Ectodermal cell (in vitro differentiated cells): Measurements from ENCODE around the gene MAP2K7.
"Not testable (repeated sequence)": the region's sequence is repeated elsewhere in the genome, so short reads cannot be mapped to it uniquely, and the experiment has no call there.

Experiments used
- H3K27ac ChIP-seq: 2 replicates; pipeline ENCODE4 v1.7.0; 2013; ENCODE audit warnings: mild to moderate bottlenecking, low read depth, low read length; ENCODE audit not compliant: insufficient read depth, poor library complexity, severe bottlenecking
- H3K27me3 ChIP-seq: 2 replicates; pipeline ENCODE4 v1.7.0; 2013; ENCODE audit warnings: mild to moderate bottlenecking, low read length; ENCODE audit not compliant: insufficient read depth, control insufficient read depth, poor library complexity, severe bottlenecking
- H3K36me3 ChIP-seq: one replicate; pipeline ENCODE4 v1.7.0; 2013; ENCODE audit warnings: low read length; ENCODE audit not compliant: control insufficient read depth, insufficient read depth
- H3K4me1 ChIP-seq: one replicate; pipeline ENCODE4 v1.7.0; 2013; ENCODE audit warnings: low read length; ENCODE audit not compliant: control insufficient read depth, insufficient read depth
- H3K4me3 ChIP-seq: 2 replicates; pipeline ENCODE4 v1.7.0; 2013; ENCODE audit warnings: low read depth, low read length, control low read depth; ENCODE audit not compliant: insufficient read depth
- H3K9me3 ChIP-seq: 2 replicates; pipeline ENCODE4 v1.7.0; 2013; ENCODE audit warnings: mild to moderate bottlenecking, low read length, moderate library complexity; ENCODE audit not compliant: control insufficient read depth
- WGBS, 2 experiments: methylation state at CpG; one replicate each; pipeline ENCODE4 v1.1.7; 2013; ENCODE audit warnings: missing lambda C conversion rate in 2 of 2; 5-methylcytosine and 5-hydroxymethylcytosine counted together

MAP2K7 gene

DNA sequence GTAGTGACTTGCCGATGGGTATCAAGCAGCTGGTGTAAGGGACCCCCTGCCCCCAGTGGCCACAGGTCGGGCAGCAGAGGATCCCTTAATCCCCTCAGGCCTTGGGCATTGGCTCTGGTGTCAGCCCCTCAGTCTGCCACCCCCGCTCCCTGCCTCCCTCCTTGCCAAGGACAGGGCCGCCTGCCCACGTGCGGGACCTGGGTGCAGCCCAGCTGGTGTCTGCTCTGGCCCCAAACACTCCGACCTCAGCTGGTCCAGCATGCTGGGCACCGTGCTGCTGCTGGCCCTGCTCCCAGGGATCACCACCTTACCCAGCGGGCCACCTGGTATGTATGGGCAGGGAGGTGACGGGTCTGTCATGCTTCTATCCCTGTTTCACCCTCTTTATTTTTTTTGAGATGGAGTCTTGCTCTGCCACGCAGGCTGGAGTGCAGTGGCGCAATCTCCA lies 10.9 kb downstream of the MAP2K7 start, which contains the start of gene TGFBR3L:
Gene TGFBR3L, plus strand, starts transcription at position 233 of the 448 bp plus-strand sequence.
- Histone ChIP-seq H3K4me1 (peaks cover 19% of the 10 kb centered on the region), H3K4me3 (no peak within 1 kb of the TSS), H3K9me3 (no peaks in the 10 kb centered on the region), H3K27me3 (peaks cover 57% of the 10 kb centered on the region), H3K27ac (no peak within 1 kb of the TSS), H3K36me3 (peaks cover 10% of the 10 kb centered on the region)
- 86% methylated on average over 12 of the region's 12 CpGs for WGBS, 2 experiments

DNA sequence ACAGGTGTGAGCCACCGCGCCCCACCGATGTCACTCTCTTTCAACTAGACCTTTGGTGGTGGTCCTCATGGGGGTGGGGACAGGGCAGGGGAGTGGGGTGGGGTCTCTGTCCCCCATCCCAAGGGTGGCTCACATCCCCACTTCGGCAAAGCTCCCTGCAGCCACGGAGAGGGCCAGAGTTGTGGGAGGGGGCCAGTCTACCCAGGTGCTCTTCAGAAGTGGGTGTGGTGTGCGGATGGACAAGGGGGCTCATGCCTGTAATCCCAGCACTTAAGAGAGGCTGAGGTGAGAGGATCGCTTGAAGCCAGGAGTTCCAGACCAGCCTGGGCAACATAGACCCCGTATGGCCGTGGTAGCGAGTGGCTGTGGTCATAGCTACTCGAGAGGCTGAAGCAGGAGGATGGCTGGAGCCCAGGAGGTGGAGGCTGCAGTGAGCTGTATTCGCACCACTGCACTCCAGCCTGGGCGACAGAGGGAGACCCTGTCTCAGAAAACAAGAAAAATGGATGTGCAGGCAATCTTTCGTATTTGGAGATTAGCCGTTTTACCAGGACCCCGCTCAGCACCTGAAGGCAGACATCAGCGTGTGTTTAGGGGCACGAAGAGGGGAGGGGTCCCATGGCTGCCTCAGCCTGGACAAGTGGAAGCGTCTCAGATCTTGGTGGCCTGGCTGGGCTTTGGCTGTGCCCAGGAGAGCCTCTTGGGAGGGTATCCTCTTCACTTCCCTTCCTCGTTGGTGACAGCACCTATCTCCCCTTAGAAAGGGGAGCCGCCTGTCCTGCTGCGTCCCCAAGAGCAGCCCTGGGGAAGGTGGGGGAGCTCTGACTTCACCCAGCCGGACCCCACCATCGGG lies 11.8 kb downstream of the MAP2K7 start:
- peaks cover 60% of the 10 kb centered on the region for H3K27me3 ChIP-seq
- no peaks in the 10 kb centered on the region for H3K9me3 ChIP-seq
- WGBS, 2 experiments: 68% methylated on average over 24 of the region's 24 CpGs
- H3K4me1 ChIP-seq: peaks cover 22% of the 10 kb centered on the region
- H3K36me3 ChIP-seq: peaks cover 5% of the 10 kb centered on the region
- no peak overlapping the region for H3K4me3 ChIP-seq
- H3K27ac ChIP-seq: no peak overlapping the region

DNA sequence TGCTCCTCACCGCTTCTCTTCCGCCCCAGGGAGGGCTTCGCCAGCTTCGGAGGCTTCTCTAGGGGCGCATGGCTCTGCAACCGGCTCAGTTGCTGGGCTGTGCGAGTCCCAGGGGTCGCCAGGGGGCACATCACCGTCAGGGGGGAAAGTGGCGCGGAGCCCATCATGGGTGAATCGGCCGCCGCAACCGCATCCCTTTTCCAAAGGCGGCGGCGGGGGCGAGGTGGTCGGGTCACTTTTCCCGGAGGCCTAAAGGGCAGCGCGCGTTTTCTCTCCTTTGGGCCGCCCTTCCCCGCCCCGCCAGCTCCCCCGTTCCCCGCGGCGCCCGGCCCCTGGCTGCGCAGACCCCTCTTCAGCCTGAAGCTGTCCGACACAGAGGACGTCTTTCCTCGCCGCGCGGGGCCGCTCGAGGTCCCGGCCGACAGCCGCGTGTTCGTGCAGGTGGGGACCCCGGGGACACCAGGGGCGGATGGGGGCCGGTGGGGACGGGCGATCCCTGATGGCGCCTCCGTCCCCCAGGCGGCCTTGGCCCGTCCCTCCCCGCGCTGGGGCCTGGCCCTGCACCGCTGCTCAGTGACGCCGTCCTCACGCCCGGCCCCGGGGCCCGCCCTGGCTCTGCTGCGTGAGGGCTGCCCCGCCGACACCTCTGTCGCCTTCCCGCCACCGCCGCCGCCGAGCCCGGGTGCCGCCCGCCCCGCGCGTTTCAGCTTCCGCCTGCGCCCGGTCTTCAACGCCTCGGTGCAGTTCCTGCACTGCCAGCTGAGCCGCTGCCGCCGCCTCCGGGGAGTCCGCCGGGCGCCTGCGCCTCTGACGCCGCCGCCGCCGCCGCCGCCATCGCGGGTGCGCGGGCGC lies 12.7 kb downstream of the MAP2K7 start:
- Histone ChIP-seq H3K4me1 (peaks cover 27% of the 10 kb centered on the region), H3K9me3 (no peaks in the 10 kb centered on the region), H3K4me3 (peak overlapping the region; percentile 36), H3K27me3 (peaks cover 60% of the 10 kb centered on the region), H3K36me3 (no peaks in the 10 kb centered on the region), H3K27ac (no peak overlapping the region)
- WGBS, 2 experiments: 1 to 2% methylated on average over 104 of the region's 104 CpGs

DNA sequence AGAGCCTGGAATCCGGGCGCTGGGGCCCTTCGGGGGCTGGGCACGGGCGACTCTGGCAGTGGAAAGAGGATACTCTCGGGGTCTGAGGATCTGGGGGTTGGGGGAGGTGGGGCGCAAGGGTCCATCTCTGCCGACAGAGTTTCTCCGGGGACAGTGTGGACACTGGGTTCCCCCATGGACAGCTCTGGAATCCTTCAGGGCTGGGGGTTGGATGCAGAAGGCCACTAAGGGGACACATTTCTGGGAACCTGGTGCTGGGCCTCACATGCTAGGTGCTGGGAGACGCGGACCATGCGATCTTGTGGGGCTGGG lies 13.2 kb downstream of the MAP2K7 start:
- Histone ChIP-seq H3K27me3 (peaks cover 60% of the 10 kb centered on the region), H3K36me3 (no peaks in the 10 kb centered on the region), H3K9me3 (no peaks in the 10 kb centered on the region), H3K4me1 (peaks cover 31% of the 10 kb centered on the region), H3K4me3 (peak overlapping the region; percentile 36), H3K27ac (no peak overlapping the region)
- WGBS, 2 experiments: 4 to 6% methylated on average over 12 of the region's 12 CpGs

DNA sequence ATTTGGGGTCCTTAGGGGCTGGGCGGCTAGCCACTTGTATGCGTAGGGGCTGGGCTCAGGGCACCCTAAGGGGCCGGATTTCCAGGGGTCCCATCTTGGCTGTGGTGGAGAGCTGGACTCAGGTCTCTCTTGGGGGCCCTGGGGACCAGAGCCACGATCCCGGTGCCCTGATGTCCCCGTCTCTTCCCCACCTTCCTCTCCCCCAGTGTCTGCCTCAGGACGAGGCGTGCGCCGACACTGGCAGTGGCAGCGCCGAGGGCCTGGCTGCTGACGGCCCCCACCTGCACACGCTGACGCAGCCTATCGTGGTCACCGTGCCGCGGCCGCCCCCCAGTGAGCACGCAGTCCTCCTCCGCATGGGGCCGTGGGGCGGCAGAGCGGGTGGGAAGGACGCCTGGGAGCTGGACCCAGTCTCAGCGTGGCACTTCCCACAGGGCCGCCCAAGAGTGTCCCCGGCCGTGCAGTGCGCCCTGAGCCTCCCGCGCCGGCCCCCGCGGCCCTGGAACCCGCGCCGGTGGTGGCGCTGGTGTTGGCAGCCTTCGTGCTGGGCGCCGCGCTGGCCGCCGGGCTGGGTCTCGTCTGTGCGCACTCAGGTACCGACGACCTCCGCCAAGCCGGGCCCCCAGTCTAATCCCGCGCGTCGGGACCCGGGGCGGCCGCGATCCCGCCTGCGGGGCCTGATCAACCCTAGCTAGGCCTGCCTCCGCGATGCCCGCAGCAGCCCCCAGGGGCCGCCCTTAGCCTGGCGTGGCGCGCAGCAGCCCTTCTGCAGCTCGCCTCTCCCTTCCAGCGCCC lies 13.8 kb downstream of the MAP2K7 start:
- 2 to 3% methylated on average over 71 of the region's 71 CpGs for WGBS, 2 experiments
- peaks cover 31% of the 10 kb centered on the region for H3K4me1 ChIP-seq
- peak overlapping the region; percentile 36 for H3K4me3 ChIP-seq
- peaks cover 60% of the 10 kb centered on the region for H3K27me3 ChIP-seq
- H3K36me3 ChIP-seq: peaks cover 3% of the 10 kb centered on the region
- H3K9me3 ChIP-seq: no peaks in the 10 kb centered on the region
- no peak overlapping the region for H3K27ac ChIP-seq

DNA sequence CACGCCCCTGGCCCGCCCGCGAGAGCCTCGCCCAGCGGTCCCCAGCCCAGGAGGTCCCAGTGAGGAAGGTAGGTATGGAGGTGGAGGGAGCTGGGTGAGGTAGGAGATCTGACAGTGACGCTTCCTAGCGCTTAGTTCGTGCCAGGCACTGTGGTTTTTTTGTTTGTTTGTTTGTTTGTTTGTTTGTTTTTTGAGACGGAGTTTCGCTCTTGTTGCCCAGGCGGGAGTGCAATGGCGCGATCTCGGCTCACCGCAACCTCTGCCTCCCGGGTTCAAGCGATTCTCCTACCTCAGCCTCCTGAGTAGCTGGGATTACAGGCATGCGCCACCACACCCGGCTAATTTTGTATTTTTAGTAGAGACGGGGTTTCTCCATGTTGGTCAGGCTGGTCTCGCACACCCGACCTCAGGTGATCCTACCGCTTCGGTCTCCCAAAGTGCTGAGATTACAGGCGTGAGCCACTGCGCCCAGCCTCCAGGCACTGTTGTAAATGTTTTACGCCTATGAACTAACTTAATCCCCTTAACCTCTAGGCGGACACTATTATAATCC lies 14.5 kb downstream of the MAP2K7 start:
- H3K9me3 ChIP-seq, H3K36me3 ChIP-seq, H3K27ac ChIP-seq: not testable (repeated sequence)
- Histone ChIP-seq H3K4me1 (peaks cover 31% of the 10 kb centered on the region), H3K27me3 (peaks cover 60% of the 10 kb centered on the region), H3K4me3 (peak overlapping the region; percentile 36)
- 43 to 45% methylated on average over 28 to 29 of the region's 29 CpGs for WGBS, 2 experiments

DNA sequence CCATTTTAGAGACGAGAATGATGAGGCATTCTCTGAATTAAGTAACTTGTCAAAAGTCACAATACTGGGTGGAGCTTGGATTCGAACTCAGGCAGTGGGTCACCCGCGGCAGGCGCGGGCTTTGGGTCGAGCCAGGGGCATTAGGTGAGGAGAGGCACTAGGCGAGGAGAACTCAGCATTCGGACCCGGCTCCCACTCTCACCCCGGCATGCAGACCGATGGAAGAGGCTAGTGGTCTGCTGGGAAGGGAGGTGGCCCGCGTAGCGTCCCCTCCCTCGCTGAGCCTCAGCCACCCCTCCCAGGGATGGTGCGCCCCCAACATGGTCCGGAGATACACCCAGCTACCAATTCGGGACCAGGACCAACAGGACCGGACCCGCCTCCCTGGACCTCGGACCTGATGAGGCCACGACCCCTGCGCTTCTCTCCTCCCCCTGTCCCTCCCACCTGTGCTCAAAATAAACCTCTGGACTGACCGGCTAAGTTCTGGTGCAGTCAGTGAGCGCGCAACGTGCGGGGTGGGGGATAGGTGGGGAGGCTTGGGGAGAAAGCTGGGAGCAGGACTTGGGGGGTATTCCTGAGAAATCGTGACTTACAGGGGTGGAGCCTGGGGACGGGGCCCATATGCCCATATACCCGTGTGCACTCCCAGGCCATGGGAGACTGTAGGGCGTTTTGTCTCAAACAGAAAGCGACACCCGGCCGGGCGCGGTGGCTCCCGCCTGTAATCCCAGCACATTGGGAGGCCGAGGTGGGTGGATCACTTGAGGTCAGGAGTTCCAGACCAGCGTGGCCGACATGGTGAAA lies 15.1 kb downstream of the MAP2K7 start:
- no peak overlapping the region for H3K4me3 ChIP-seq
- H3K27me3 ChIP-seq: peaks cover 60% of the 10 kb centered on the region
- H3K36me3 ChIP-seq: peaks cover 8% of the 10 kb centered on the region
- no peak overlapping the region for H3K27ac ChIP-seq
- 91% methylated on average over 42 of the region's 42 CpGs for WGBS, 2 experiments
- peaks cover 31% of the 10 kb centered on the region for H3K4me1 ChIP-seq
- H3K9me3 ChIP-seq: no peaks in the 10 kb centered on the region

DNA sequence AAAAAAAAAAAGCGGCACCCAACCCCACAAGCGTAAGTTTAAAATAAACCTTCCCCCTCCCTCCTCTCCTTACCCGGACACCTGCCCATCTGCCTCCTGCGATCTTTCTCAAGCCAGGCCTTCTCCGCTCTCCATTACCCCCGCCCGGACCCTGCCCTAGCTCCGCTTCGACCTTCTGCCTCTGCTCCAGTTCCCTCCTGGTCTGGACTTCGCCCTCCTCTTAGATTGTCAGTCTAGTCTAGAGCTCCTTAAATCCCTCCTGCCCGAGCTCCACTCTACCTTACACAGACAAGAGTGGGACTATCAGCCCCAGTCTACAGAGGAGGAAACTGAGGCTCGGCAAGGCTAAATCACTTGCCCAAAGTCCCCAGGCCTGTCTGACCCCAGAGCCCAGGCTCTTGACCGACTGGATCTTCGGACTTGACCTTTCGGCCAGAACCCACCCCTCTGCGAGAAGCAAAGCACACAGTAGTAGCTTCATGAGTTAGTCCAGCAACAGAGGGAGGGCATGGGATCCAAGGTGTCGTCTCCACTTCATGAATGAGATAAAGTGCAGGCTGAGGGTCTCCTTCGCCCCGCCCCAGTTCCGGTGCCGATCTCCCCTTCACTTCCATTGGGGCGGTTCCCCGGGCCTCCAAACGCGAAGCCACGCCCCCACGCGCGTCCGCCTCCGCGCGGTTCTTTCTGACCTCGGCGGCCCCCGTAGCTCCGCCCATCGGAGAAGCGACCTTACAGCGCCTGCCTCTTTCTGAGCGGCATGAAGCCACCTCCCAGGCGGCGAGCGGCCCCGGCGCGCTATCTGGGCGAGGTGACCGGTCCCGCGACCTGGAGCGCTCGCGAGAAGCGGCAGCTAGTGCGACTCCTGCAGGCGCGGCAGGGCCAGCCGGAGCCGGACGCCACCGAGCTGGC lies 16.2 kb downstream of the MAP2K7 start, which contains the start of gene SNAPC2:
Gene SNAPC2, plus strand, starts transcription at position 729 of the 909 bp plus-strand sequence. Its CDS starts 29 bp downstream, at position 758.
- 19% methylated on average over 62 of the region's 62 CpGs for WGBS, 2 experiments
- Histone ChIP-seq H3K36me3 (peaks cover 8% of the 10 kb centered on the region), H3K27me3 (peaks cover 50% of the 10 kb centered on the region), H3K4me3 (peak within 1 kb of the TSS; percentile 59), H3K27ac (peak within 1 kb of the TSS; percentile 63), H3K4me1 (peaks cover 31% of the 10 kb centered on the region), H3K9me3 (no peaks in the 10 kb centered on the region)
